GM21515 (cell line): ENCODE data around the gene CYBRD1.

Experiments
- ATAC-seq: cut with Tn5 transposase; IDR thresholded peaks from one replicate; pipeline ENCODE4 v1.9.1; 2021; ENCODE audit not compliant: unreplicated experiment

CYBRD1 gene

DNA sequence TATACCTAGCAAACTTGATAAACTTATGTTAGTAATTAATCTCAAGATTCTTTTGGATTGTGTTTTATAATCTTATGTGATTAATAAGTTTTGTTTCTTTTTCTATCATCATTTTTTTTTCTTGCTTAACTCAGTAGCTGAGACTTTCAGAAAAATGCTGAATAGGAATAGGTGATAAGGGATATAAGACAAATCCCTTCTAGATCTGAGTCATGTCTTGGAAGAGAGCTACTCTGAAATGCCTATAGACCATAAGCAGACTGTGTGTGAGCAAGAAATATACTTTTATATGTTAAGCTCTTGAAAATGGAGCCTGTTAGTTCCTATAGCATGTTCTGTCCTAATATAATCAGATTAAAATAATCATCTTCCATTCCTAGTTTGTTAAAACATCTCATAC lies 29.6 kb downstream of the CYBRD1 start:
- ATAC-seq: no peak

DNA sequence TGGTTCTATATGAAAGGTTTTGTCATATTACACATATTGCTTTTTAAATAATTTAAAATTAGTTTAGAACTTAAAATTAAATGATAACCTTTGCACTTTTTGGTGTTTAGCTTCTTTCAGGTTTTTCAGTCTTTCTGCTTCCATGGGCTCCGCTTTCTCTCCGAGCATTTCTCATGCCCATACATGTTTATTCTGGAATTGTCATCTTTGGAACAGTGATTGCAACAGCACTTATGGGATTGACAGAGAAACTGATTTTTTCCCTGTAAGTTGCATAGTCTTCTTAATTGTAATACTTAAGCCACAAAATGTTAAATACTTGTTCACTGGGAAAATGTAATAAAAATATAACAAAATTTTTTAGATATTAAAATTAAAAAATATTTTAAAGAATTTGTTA lies 31.0 kb downstream of the CYBRD1 start:
- ATAC-seq: no peak

DNA sequence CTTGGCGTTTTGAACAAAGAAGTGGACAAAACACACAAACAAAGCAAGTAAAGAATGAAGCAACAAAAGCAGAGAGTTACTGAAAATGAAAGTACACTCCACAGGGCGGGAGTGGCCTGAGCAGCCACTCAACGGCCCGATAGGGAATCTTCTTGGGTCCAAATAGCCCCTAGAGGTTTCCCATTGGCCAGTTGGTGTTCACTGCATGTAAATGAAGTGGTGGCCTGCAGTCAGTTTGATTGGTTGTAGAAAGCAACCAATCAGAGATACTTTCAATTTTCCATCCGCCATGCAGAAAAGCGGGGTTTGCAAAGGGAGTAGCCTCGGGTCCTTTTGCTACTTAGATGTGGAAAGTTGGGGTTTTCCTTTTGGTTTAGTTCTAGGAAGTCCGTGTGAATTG lies 31.6 kb downstream of the CYBRD1 start:
- no peak for ATAC-seq

DNA sequence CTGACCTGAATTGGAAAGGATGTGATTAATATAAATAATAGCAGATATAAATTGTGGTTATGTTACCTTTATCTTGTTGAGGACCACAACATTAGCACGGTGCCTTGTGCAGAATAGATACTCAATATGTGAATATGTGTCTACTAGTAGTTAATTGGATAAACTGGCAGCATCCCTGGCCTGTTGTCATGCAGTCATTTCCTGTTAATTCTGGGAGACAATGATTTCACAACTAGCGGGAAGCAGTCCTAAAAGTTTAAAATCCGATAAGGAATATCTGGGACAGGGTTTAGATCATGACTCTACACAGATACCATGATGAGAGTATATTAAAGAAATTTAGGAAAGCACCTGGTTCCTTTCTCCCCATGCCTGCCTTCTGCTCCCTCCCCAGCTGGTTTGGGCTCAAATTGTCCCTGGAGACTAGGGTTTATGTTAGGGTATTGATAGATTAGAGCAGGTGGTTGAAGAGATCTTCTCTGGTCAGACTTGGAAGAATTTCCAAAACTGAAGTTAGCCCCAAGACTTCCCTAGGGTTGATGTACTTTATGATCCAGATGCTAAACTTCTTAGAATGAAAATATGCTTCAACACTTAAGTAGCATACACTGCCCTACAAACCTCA lies 32.8 kb downstream of the CYBRD1 start:
- no peak for ATAC-seq

DNA sequence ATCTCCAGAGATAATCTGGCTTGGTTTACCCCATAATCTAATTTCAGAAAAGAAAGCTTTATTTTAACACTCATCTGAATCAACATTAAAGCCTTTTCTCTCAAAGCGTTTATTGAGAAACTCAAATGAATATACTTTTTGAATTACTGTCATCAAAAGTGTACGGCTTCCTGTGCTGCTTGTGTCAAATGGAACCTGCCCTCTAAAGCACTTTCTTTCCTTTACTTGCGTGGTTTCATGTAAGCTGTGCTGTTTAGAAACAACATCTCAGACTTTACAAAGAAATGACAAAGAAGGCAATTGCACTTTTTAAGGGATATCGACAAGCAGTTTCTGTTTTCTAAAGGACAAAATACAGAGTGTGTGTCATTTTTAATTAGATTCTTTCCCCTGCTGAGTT lies 35.1 kb downstream of the CYBRD1 start:
- ATAC-seq: no peak

DNA sequence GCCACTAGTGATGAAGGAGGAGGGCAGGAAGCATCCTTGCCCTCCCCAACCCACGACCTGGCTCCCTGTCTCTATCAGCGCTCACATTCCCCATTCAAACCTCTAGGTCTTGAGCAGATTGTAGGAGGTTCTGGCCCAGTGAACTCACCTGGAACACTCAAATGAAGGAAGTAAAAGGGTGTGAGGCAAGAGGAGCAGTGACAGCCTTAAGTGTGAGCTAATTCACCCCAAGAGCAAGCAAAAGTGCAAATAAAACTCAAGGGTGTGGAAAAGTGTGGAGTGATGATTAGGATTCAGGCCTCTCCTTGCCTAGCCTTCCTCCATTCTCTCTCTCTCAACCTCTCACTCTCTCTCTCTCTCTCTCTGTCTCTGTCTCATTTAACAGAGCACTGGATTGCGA lies 41.0 kb downstream of the CYBRD1 start:
- no peak for ATAC-seq

DNA sequence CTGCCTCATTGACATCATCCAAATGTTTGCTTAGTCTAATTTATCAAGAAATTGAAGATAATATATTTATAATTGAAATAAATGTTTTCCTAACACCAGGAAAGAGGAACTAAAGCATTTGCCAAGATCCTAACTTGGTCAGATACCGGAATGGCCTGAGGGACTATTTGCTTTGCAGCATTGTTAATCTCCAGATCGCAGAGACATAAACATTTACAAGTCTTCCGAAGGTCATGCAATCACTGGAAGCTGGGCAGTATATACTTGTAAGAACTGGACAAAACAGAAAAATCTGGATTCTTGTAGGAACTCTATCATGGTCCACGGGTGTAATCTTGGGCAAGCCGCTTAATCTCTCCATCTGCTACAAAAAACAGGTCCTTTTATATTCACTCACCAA lies 42.2 kb downstream of the CYBRD1 start:
- ATAC-seq: no peak

DNA sequence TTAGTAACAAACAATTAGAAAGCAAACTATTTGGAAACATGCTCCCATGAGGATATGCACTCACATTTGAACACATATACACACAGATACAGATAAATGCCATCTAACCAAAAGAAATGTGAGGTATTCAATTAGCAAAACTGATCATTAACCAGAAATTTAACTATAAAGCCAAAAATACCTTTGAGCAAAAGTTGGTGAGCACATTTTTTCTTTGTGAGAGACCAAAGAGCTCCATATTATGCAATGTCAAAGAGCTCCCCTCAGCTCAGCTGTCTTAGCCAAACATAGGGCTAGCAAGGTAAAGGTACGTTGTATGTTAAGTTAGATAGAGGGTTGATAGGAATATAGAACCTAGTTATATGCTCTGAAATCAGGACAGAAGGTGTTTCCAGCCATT lies 43.8 kb downstream of the CYBRD1 start:
- ATAC-seq: no peak

DNA sequence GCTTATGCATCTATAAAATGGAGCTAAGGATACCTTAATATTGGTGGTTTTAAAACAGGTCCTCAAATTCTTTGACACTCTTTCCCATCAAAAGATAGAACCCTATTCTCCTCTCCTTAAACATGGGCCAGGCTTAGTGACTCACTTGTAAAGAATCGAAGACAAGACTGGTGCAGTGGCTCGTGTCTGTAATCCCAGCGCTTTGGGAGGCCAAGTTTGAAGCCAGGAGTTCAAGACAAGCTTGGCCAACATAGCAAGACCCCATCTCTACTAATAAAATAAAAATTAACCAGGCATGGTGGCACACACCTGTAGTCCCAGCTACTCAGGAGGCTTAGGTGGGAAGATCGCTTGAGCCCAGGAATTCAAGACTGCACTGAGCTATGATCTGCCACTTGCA lies 44.5 kb downstream of the CYBRD1 start:
- no peak for ATAC-seq

DNA sequence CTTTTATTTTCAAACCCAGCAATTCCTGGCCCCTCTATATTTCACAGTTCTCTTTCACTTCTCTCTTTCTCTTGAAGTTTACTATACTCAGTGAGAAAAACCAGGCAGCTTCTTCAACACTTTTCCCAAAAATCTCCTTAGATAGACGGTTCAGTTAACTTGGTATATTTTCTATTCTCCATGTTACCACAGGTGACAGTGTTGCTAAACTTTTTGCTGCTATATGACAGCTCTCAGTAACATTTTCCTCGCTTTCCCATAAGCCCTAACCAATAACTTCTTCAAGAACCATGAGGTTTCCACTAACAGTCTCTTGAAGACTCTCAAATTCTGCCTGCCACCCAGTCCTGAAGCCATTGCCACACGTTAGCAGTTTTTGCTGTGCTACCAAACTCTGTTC lies 45.8 kb downstream of the CYBRD1 start:
- no peak for ATAC-seq

DNA sequence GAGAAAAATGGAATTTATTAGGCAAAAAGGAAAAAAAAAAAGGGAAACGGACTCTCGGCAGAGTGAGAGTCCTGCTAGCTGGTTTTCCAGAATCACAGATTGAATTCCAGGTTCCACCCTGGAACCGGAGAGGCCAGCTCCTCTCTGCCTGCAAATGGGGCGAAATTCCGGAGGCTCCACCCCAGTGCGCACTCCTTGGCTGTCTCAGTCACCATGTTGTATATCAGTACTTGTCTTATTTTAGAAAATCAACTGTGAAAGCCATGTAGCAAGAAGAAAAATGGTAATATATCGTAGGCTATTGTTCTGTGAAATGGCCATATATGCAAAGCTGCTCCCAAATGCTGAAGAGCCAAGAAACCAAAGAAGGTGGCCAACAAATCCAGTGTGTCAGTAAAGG lies 49.4 kb downstream of the CYBRD1 start:
- ATAC-seq: no peak

DNA sequence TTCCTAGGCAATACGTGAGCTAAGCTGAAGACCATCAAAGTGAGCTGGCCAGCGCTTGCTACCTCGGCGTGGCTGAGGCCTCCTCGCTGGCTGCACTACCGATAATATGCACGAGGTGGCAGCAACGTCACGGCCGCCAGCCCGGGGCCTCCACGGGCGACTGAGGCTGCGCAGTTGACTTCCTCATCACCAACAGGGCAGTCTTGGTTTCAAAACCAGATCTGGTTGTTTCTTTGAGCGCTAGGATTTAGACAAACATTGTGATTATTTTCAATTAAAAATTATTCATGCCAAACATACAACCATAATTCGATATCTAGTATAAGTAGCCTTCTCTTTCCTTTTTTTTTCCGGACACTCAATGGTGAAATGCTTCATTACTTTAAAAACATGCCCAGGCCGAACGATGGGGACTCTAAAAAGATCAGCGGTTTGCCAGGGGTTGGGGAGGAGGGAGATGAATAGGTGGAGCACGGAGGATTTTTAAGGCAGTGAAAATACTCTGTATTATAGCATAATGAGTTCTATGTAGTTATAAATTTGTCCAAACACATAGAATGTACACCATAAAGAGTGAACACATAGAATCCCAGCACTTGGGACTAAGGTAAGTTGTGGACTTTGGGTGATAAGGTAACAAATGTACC lies 52.0 kb downstream of the CYBRD1 start:
- ATAC-seq: peak; percentile 90

DNA sequence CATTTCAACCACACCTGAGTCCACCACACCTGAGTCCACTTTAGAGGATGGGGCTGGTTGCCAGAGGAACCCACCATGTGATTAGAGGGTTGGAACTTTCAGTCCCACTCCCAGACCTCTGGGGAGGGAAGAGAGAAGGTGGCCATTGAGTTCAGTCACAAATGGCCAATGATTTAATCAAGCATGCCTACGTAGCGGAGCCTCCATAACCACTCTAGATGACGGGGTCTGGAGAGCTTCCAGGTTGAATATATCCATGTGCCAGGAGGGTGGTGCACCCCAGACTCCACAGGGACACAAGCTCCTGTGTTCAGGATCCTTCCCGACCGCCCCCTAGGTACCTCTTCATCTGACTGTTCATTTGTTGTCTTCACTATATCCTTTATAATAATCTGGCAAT lies 53.3 kb downstream of the CYBRD1 start:
- ATAC-seq: no peak

DNA sequence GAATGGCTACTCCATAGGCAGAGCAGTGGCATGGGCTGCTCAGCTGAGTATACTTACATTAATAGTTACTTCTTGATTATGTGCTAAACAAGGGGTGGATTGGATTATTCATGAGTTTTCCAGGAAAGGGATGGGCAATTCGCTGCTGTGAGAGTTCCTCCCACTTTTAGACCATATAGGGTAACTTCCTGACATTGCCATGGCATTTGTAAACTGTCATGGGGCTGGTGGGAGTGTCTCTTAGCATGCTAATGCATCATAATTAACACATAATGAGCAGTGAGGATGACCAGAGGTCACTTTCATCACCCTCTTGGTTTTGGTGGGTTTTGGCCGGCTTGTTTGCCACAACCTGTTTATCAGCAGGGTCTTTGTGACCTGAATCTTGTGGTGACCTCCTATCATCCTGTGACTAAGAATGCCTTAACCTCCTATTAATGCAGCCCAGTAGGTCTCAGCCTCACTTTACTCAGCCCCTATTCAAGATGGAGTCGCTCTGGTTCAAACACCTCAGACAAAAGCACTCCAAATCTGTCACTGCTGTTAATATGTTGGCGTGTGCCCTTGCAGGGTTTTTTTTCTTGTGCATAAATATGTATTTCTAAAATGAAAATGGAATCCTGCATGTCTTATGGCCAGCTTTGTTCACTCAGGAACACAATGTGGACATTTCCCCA lies 56.0 kb downstream of the CYBRD1 start:
- ATAC-seq: no peak

DNA sequence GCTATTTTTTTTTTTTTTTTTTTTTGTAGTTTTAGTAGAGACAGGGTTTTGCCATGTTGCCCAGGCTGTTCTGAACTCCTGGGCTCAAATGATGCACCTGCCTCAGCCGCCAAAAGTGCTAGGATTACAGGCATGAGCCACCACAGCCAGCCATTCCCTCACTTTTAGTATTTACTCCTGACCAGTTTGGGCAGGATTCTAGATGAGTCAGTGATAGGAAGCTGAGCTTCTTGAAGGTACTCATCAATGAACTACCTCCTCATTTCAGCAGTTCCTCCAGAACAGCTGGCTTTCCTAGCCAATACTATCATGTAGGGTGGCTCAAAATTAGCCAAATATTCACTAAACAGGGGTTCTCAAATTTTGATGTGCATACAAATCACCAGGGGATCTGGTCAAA lies 57.2 kb downstream of the CYBRD1 start:
- ATAC-seq: no peak

DNA sequence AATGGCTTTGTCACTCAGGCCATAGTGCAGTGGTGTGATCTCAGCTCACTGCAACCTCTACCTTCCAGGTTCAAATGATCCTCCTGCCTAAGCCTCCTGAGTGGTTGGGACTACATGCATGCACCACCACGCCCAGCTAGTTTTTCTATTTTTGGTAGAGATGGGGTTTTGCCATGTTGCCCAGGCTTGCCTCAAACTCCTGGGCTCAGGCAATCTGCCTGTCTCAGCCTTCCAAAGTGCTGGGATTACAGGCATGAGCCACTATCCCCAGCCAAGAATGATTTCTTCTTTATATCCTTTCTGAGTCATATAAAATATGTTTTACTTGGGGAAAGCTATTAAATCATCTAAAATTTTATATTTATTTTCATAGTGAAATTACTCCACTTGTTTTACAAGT lies 61.3 kb downstream of the CYBRD1 start:
- no peak for ATAC-seq

DNA sequence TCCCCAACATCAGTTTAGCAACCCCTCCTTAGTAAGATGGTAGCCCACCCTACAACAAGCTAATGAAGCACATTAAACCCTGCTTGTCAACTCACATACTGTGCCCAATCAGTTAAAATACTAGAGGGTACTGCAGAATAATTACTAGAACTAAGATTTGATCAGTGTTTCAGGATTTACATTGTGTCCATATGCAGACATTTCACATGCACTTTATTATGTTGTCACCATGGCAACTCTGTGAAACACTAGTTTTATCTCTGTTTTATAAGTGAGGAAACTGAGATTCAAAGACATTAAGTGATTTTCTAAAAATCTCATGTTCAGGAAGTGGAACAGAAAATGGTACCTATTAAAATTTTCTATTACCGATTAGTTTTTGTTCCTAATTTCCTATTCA lies 61.7 kb downstream of the CYBRD1 start:
- no peak for ATAC-seq

DNA sequence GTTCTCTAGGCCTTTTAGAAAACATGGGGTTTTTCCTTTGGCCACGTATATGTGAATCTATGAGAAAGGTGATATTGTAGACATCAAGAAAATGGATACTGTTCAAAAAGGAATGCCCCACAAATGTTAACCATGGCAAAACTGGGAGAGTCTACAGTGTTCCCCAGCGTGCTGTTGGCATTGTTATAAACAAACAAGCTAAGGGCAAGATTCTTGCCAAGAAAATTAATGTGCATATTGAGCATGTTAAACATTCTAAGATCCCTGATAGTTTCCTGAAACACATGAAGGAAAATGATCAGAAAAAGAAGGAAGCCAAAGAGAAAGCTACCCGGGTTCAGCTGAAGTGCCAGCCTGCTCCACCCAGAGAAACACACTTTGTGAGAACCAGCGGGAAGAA lies 64.9 kb downstream of the CYBRD1 start:
- ATAC-seq: no peak

DNA sequence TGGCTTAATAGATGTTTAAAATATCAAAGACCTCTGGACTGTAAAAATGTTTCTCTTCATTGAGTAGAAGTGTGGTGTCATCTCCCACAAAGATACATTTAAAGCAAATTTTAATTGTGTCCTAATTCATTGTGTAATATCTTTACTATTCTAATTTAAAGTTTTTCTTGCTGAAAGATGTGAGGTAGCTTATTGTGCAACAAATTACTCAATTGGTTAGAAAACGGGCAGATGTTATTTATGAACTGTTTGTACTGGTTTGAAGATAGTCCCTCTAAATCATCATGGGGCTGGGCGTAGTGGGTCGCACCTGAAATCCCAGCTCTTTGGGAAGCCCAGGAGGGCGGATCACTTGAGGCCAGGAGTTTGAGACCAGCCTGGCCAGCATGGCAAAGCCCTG lies 65.3 kb downstream of the CYBRD1 start:
- ATAC-seq: no peak

DNA sequence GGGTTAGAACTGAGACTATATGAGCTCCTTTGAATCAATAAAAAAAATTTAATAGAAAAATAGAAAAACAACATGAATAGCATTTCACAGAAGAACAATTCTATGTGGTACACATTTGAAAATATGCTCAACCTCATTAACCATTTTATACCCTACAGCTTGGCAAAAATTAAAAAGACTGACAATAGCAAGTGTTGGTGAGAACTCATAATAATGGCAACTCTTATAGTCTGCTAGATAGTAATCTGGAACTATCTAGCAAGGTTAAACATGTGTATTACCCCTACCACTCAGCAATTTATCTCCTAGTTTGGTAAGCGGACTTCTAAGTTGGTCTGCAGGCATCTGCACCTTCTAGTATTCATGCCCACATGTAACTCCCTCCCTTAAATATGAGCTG lies 67.8 kb downstream of the CYBRD1 start:
- no peak for ATAC-seq

DNA sequence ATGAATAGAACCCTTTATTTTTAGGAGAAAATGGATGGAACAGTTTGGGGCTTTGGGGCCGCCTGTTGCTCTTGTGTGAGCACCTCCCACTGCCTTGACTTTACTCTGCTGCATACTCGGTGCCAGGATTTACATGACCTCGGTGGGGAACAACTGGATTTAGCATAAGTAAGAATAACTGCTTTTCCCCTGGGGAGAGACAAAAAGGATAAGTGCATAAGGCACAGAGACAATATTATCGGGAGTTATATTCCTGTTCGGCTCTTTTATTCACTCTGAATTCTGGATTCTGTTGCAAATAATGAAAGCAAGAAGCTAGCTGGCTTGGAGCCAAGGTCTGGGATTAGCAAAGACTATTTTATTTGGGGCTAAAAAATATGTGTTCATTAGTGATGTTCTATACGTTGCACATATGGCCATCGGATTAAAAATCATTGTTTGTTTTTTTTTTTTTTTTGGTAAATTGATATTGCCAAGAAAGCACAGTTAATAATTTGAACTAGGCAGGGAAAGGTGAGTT lies 69.8 kb downstream of the CYBRD1 start:
- no peak for ATAC-seq

DNA sequence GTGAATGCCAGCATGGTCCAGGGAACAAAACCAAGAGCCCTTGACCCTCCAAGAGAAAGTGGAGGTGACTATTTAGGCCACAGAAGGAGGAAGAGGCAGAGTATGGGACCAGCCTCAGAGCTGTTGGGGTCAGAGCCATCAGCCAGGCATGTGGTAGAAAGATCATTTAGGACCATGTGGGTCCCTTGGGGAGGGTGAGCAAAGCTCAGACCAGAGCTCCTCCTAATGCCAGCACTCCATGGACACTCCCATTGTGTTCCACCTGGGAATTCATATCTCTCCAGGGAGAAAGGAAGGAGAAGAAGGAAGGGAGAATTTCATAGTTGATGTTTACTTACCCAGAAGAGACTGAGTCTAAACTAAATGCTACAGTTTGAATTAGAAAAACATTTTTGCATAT lies 73.2 kb downstream of the CYBRD1 start:
- no peak for ATAC-seq
